ENCODE measurements around the gene TICAM2.

TICAM2 gene

GRCh38 chr5:115545351-115545882, 56.9 kb downstream of the TICAM2 start:
- peak overlapping the region; percentile 79 for H3K9ac ChIP-seq (ENCODE audit: low read length)
- H3K4me1 ChIP-seq (ENCODE audit: control insufficient read depth, insufficient read depth, low read length) = peaks cover 7% of the 10 kb centered on the region
- peaks cover 9% of the 10 kb centered on the region for H3K9me3 ChIP-seq (ENCODE audit: control insufficient read depth, low read length)
- H3K36me3 ChIP-seq (ENCODE audit: control insufficient read depth, insufficient read depth, low read length, severe bottlenecking) = peaks cover 15% of the 10 kb centered on the region
- DNase-seq (ENCODE audit: low read depth) = no peak
- peak overlapping the region; percentile 73 for H3K4me3 ChIP-seq (ENCODE audit: low read length)
- H3K27me3 ChIP-seq (replicated peaks; ENCODE audit: control insufficient read depth, insufficient read depth, low read length) = no peaks in the 10 kb centered on the region

- H3K4me3 ChIP-seq (ENCODE audit: low read length) = peak within 1 kb of the TSS; percentile 90
- H3K4me1 ChIP-seq (ENCODE audit: control insufficient read depth, insufficient read depth, low read length) = peaks cover 14% of the 10 kb centered on the region
These were observed 57.6 kb downstream of the TICAM2 start, which contains the start of gene FEM1C for GRCh38 chr5:115544436-115545350. Gene FEM1C (minus strand): TSS chr5:115544775. CDS start chr5:115543493, 1,282 bp downstream.

GRCh38 chr5:115544043-115544435, 58.2 kb downstream of the TICAM2 start:
- H3K27me3 ChIP-seq (replicated peaks; ENCODE audit: control insufficient read depth, insufficient read depth, low read length) = no peaks in the 10 kb centered on the region
- no peak for DNase-seq (ENCODE audit: low read depth)
- peak overlapping the region; percentile 96 for H3K9ac ChIP-seq (ENCODE audit: low read length)
- H3K4me1 ChIP-seq (ENCODE audit: control insufficient read depth, insufficient read depth, low read length) = peaks cover 21% of the 10 kb centered on the region
- peaks cover 28% of the 10 kb centered on the region for H3K36me3 ChIP-seq (ENCODE audit: control insufficient read depth, insufficient read depth, low read length, severe bottlenecking)
- peak overlapping the region; percentile 90 for H3K4me3 ChIP-seq (ENCODE audit: low read length)
- peaks cover 9% of the 10 kb centered on the region for H3K9me3 ChIP-seq (ENCODE audit: control insufficient read depth, low read length)

More at GRCh38 chr5:115544436-115545350, 57.6 kb downstream of the TICAM2 start, which contains the start of gene FEM1C:
- H3K9ac ChIP-seq (ENCODE audit: low read length) = peak within 1 kb of the TSS; percentile 96
- peaks cover 9% of the 10 kb centered on the region for H3K9me3 ChIP-seq (ENCODE audit: control insufficient read depth, low read length)
- peak; percentile 99 for DNase-seq (ENCODE audit: low read depth)
- no peaks in the 10 kb centered on the region for H3K27me3 ChIP-seq (replicated peaks; ENCODE audit: control insufficient read depth, insufficient read depth, low read length)
- peaks cover 22% of the 10 kb centered on the region for H3K36me3 ChIP-seq (ENCODE audit: control insufficient read depth, insufficient read depth, low read length, severe bottlenecking)

GRCh38 chr5:115543365-115544042, 58.8 kb downstream of the TICAM2 start:
- H3K9ac ChIP-seq (ENCODE audit: low read length) = peak overlapping the region; percentile 96
- H3K4me3 ChIP-seq (ENCODE audit: low read length) = peak overlapping the region; percentile 90
- peaks cover 34% of the 10 kb centered on the region for H3K36me3 ChIP-seq (ENCODE audit: control insufficient read depth, insufficient read depth, low read length, severe bottlenecking)
- H3K9me3 ChIP-seq (ENCODE audit: control insufficient read depth, low read length) = peaks cover 9% of the 10 kb centered on the region
- H3K4me1 ChIP-seq (ENCODE audit: control insufficient read depth, insufficient read depth, low read length) = peaks cover 26% of the 10 kb centered on the region
- DNase-seq (ENCODE audit: low read depth) = peak; percentile 80
- no peaks in the 10 kb centered on the region for H3K27me3 ChIP-seq (replicated peaks; ENCODE audit: control insufficient read depth, insufficient read depth, low read length)

DNA sequence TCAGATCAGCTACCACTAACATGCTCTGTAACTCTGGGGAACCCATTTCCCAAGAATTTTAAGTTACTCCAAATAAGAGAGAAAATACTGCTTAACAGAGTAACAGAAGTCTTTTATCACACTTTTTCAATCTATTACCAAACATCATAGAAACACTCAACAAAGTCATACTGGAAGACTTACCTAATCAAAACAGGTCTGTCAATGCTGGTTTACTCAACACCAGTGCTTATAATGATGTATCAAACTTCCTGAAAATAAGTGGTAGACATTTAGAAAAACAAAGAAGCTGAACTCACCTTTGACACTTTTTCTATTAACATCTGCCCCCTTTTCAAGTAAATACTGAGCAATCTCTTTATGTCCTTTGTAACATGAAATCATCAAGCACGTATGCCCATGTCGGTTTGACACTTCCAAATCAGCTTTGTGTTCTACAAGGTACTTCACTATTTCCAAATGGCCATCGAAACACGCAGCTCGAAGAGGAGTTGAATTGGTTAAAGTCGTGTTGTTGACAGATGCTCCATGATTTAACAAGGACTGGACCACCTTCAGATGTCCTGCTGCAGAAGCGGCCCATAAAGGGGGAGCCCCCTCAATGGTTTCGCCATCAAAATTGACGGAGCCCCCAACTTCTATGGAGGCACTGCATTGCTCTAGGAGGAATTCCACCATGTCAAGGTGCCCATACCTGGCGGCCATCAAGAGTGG, 59.5 kb downstream of the TICAM2 start:
- peak; percentile 19 for DNase-seq (ENCODE audit: low read depth)

DNA sequence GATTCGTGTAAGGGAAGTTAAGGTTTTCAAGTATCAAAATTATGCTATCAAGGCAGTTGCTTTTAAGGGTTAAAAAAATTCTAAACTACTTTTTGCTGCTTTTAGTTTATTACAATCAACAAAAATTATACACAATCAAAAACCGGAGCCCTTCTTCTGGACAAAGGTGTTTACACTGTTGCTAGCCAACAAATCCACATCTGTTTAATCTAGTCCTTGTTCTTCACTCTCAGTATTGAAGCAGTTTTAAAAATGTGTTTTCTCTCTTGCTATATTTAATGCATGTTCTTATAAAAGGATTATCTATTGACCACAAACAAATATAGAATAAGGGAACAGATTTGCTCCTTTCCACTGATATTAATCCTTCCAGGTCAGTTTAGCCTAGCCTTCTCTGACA, 60.2 kb downstream of the TICAM2 start:
- H3K9me3 ChIP-seq (ENCODE audit: control insufficient read depth, low read length) = peaks cover 9% of the 10 kb centered on the region
- H3K4me3 ChIP-seq (ENCODE audit: low read length) = peak overlapping the region; percentile 90
- H3K4me1 ChIP-seq (ENCODE audit: control insufficient read depth, insufficient read depth, low read length) = peaks cover 40% of the 10 kb centered on the region
- H3K9ac ChIP-seq (ENCODE audit: low read length) = peak overlapping the region; percentile 96
- H3K27me3 ChIP-seq (replicated peaks; ENCODE audit: control insufficient read depth, insufficient read depth, low read length) = no peaks in the 10 kb centered on the region
- DNase-seq (ENCODE audit: low read depth) = peak; percentile 46
- peaks cover 46% of the 10 kb centered on the region for H3K36me3 ChIP-seq (ENCODE audit: control insufficient read depth, insufficient read depth, low read length, severe bottlenecking)

More for the DNA sequence above, 59.5 kb downstream of the TICAM2 start:
- Histone ChIP-seq H3K36me3 (ENCODE audit: control insufficient read depth, insufficient read depth, low read length, severe bottlenecking) (peaks cover 41% of the 10 kb centered on the region), H3K9me3 (ENCODE audit: control insufficient read depth, low read length) (peaks cover 9% of the 10 kb centered on the region), H3K4me1 (ENCODE audit: control insufficient read depth, insufficient read depth, low read length) (peaks cover 33% of the 10 kb centered on the region), H3K9ac (ENCODE audit: low read length) (peak overlapping the region; percentile 96), H3K27me3 (replicated peaks; ENCODE audit: control insufficient read depth, insufficient read depth, low read length) (no peaks in the 10 kb centered on the region), H3K4me3 (ENCODE audit: low read length) (peak overlapping the region; percentile 90)

DNA sequence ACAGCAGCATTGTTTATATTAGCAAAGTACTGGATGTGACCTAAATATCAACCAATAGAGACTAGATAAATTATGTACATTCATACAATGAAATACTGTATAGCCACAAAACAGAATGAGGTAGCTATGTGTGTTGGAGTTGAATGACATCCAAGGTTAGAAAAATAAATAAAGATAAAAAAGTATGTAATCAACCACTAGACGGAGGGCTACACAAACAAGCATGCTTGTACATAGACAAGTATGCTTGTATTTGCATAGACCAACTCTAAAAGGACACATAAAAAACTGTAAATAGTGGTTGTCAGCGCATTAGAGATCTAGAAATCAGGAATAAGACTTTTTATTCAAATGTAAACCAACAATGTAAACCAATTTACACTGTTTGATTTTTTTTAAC, 60.7 kb downstream of the TICAM2 start:
- Histone ChIP-seq H3K9ac (ENCODE audit: low read length) (peak overlapping the region; percentile 96), H3K4me1 (ENCODE audit: control insufficient read depth, insufficient read depth, low read length) (peaks cover 45% of the 10 kb centered on the region), H3K27me3 (replicated peaks; ENCODE audit: control insufficient read depth, insufficient read depth, low read length) (no peaks in the 10 kb centered on the region), H3K9me3 (ENCODE audit: control insufficient read depth, low read length) (peaks cover 9% of the 10 kb centered on the region), H3K4me3 (ENCODE audit: low read length) (peak overlapping the region; percentile 90), H3K36me3 (ENCODE audit: control insufficient read depth, insufficient read depth, low read length, severe bottlenecking) (peaks cover 50% of the 10 kb centered on the region)
- DNase-seq (ENCODE audit: low read depth) = peak; percentile 50

- Histone ChIP-seq H3K9ac (ENCODE audit: low read length) (no peak overlapping the region), H3K9me3 (ENCODE audit: control insufficient read depth, low read length) (no peaks in the 10 kb centered on the region), H3K36me3 (ENCODE audit: control insufficient read depth, insufficient read depth, low read length, severe bottlenecking) (peaks cover 75% of the 10 kb centered on the region), H3K27me3 (replicated peaks; ENCODE audit: control insufficient read depth, insufficient read depth, low read length) (no peaks in the 10 kb centered on the region), H3K4me3 (ENCODE audit: low read length) (no peak overlapping the region), H3K4me1 (ENCODE audit: control insufficient read depth, insufficient read depth, low read length) (peaks cover 86% of the 10 kb centered on the region)
- no peak for DNase-seq (ENCODE audit: low read depth)
These were observed 66.7 kb downstream of the TICAM2 start for GRCh38 chr5:115535479-115536035.

GRCh38 chr5:115532517-115532916, 69.8 kb downstream of the TICAM2 start:
- Histone ChIP-seq H3K9ac (ENCODE audit: low read length) (no peak overlapping the region), H3K9me3 (ENCODE audit: control insufficient read depth, low read length) (no peaks in the 10 kb centered on the region), H3K4me1 (ENCODE audit: control insufficient read depth, insufficient read depth, low read length) (peaks cover 84% of the 10 kb centered on the region), H3K27me3 (replicated peaks; ENCODE audit: control insufficient read depth, insufficient read depth, low read length) (no peaks in the 10 kb centered on the region), H3K4me3 (ENCODE audit: low read length) (peak overlapping the region; percentile 6), H3K36me3 (ENCODE audit: control insufficient read depth, insufficient read depth, low read length, severe bottlenecking) (peaks cover 54% of the 10 kb centered on the region)
- peak; percentile 29 for DNase-seq (ENCODE audit: low read depth)

GRCh38 chr5:115531787-115532367, 70.4 kb downstream of the TICAM2 start:
- Histone ChIP-seq H3K4me3 (ENCODE audit: low read length) (peak overlapping the region; percentile 4), H3K4me1 (ENCODE audit: control insufficient read depth, insufficient read depth, low read length) (peaks cover 80% of the 10 kb centered on the region), H3K9ac (ENCODE audit: low read length) (peak overlapping the region; percentile 35), H3K9me3 (ENCODE audit: control insufficient read depth, low read length) (no peaks in the 10 kb centered on the region), H3K27me3 (replicated peaks; ENCODE audit: control insufficient read depth, insufficient read depth, low read length) (no peaks in the 10 kb centered on the region), H3K36me3 (ENCODE audit: control insufficient read depth, insufficient read depth, low read length, severe bottlenecking) (peaks cover 54% of the 10 kb centered on the region)
- no peak for DNase-seq (ENCODE audit: low read depth)
